GM21528 (cell line): Measurements from ENCODE around the gene MAP3K4.

ENCODE experiments used
- ATAC-seq: cut with Tn5 transposase; IDR thresholded peaks from one replicate; pipeline ENCODE4 v1.9.1; 2021; ENCODE audit warnings: mild to moderate bottlenecking, moderate library complexity; ENCODE audit not compliant: unreplicated experiment, low FRiP score

Gene MAP3K4

GRCh38 chr6:160991406-160992060 is at the start of gene MAP3K4:
Gene MAP3K4 (plus strand): TSS chr6:160991769. CDS start chr6:160991932, 163 bp downstream.
- ATAC-seq: peak; percentile 73

GRCh38 chr6:160943997-160944396 is 47.6 kb upstream of the MAP3K4 start:
- ATAC-seq: no peak

GRCh38 chr6:160945516-160946177 is 45.9 kb upstream of the MAP3K4 start:
- ATAC-seq: no peak

- no peak for ATAC-seq
Measured at GRCh38 chr6:160949531-160949930, 42.0 kb upstream of the MAP3K4 start.

- ATAC-seq: no peak
Measured at GRCh38 chr6:160950507-160950906, 41.1 kb upstream of the MAP3K4 start.

- no peak for ATAC-seq
Measured at GRCh38 chr6:160951187-160952030, 40.2 kb upstream of the MAP3K4 start.

- no peak for ATAC-seq
Measured at GRCh38 chr6:160952633-160953281, 38.8 kb upstream of the MAP3K4 start.

- ATAC-seq: no peak
Measured at GRCh38 chr6:160955508-160956295, 35.9 kb upstream of the MAP3K4 start.

- ATAC-seq: no peak
Measured at GRCh38 chr6:160956300-160957035, 35.1 kb upstream of the MAP3K4 start.

GRCh38 chr6:160959726-160960435 is 31.7 kb upstream of the MAP3K4 start:
- ATAC-seq: no peak

- ATAC-seq: no peak
Measured at GRCh38 chr6:160960839-160961238, 30.7 kb upstream of the MAP3K4 start.

GRCh38 chr6:160962835-160963623 is 28.5 kb upstream of the MAP3K4 start:
- no peak for ATAC-seq

- no peak for ATAC-seq
Measured at GRCh38 chr6:160963651-160964050, 27.9 kb upstream of the MAP3K4 start.

GRCh38 chr6:160965893-160966292 is 25.7 kb upstream of the MAP3K4 start:
- ATAC-seq: no peak

- no peak for ATAC-seq
Measured at GRCh38 chr6:160966493-160967229, 24.9 kb upstream of the MAP3K4 start.

GRCh38 chr6:160967351-160967750 is 24.2 kb upstream of the MAP3K4 start:
- ATAC-seq: no peak

GRCh38 chr6:160967833-160968232 is 23.7 kb upstream of the MAP3K4 start:
- ATAC-seq: no peak
